GM12878 (cell line): ENCODE data around the gene CCDC150. TPM values are rescaled to one million over a fixed set of nuclear protein-coding genes. Genes with fewer than 3 reads are reported as not detected.

Source experiments
- ATAC-seq: fragments of 200-7000 bp; cut with Tn5 transposase; 3 replicates; pipeline ENCODE4 v1.9.1; 2020; ENCODE audit warnings: mild to moderate bottlenecking, moderate library complexity
- BruUV-seq: library from RNA; stranded (reverse); fragments of 400-500 nt; replicated peaks from 2 replicates; lab custom pipeline; 2021; lab: Mats Ljungman, UMichigan
- CTCF ChIA-PET: fragments of 300-600 bp; sonication (Branson Sonifier 250); formaldehyde crosslinking; extraction: SDS; loops from one replicate; lab custom pipeline; 2021; ENCODE audit warnings: inconsistent platforms; lab: Yijun Ruan, JAX
- POLR2A ChIA-PET: fragments of 350-600 bp; formaldehyde crosslinking; extraction: SDS; loops from one replicate; lab custom pipeline; 2021; ENCODE audit warnings: inconsistent platforms; lab: Charles Lee
- RAD21 ChIA-PET: fragments of 300-600 bp; sonication (Branson Sonifier 250); formaldehyde crosslinking; loops from one replicate; lab custom pipeline; 2023; ENCODE audit warnings: antibody characterized with exemption; ENCODE audit not compliant: unreplicated experiment; lab: Charles Lee
- SMC1A ChIA-PET: fragments of 300-600 bp; sonication (Branson Sonifier 250); formaldehyde crosslinking; loops from one replicate; lab custom pipeline; 2023; ENCODE audit not compliant: unreplicated experiment, uncharacterized antibody; lab: Charles Lee
- DNase-seq: peaks from one replicate; pipeline ENCODE4 v3.0.0-alpha.2; 2011; ENCODE audit warnings: low read depth, low spot score
- FAIRE-seq: peaks from 3 replicates; lab custom pipeline; 2011; peaks lifted over from hg19 to GRCh38; lab: Jason Lieb, UNC
- H2AFZ ChIP-seq: 2 replicates; pipeline ENCODE4 v1.6.0; 2011; ENCODE audit warnings: low read depth, low read length, control low read depth; ENCODE audit not compliant: control insufficient read depth
- H3K27ac ChIP-seq: 2 replicates; pipeline ENCODE4 v1.5.1; 2011; ENCODE audit warnings: control low read depth; ENCODE audit not compliant: control insufficient read depth, insufficient read depth
- H3K27me3 ChIP-seq, 2 experiments: replicated peaks in 1 of 2; 2 replicates each; pipeline versions ENCODE4 v1.6.0 to v1.6.1; 2011; ENCODE audit warnings: low read length in 1 of 2; ENCODE audit not compliant: control insufficient read depth in 2 of 2, insufficient read depth in 2 of 2
- H3K36me3 ChIP-seq, 2 experiments: 2 replicates each; pipeline ENCODE4 v1.5.1; 2011; ENCODE audit warnings: low read length in 1 of 2; ENCODE audit not compliant: control insufficient read depth in 2 of 2, insufficient read depth in 2 of 2
- H3K4me1 ChIP-seq: 2 replicates; pipeline ENCODE4 v1.6.1; 2011; ENCODE audit warnings: mild to moderate bottlenecking, low read length, moderate library complexity, mixed read lengths; ENCODE audit not compliant: control insufficient read depth, insufficient read depth
- H3K4me2 ChIP-seq: 2 replicates; pipeline ENCODE4 v1.6.0; 2011; ENCODE audit warnings: control low read depth; ENCODE audit not compliant: control insufficient read depth, insufficient read depth
- H3K4me3 ChIP-seq: fragments of 200-600 bp; sonication (generic); 2 replicates; pipeline ENCODE4 v1.5.1; 2016
- H3K79me2 ChIP-seq: 2 replicates; pipeline ENCODE4 v1.6.0; 2011; ENCODE audit warnings: low read length; ENCODE audit not compliant: control insufficient read depth, insufficient read depth
- H3K9ac ChIP-seq: 2 replicates; pipeline ENCODE4 v1.8.0; 2011; ENCODE audit warnings: low read length, control low read depth, mixed read lengths; ENCODE audit not compliant: control insufficient read depth, insufficient read depth
- H3K9me3 ChIP-seq: replicated peaks from 3 replicates; pipeline ENCODE4 v1.5.1; 2011; ENCODE audit warnings: mild to moderate bottlenecking, low read length; ENCODE audit not compliant: control insufficient read depth, insufficient read depth
- H4K20me1 ChIP-seq: 2 replicates; pipeline ENCODE4 v1.6.0; 2011; ENCODE audit not compliant: control insufficient read depth, insufficient read depth
- ESRRA ChIP-seq: IDR thresholded peaks from 2 replicates; pipeline ENCODE4 v1.6.1; 2012; ENCODE audit warnings: mild to moderate bottlenecking, low read length, improper control_type of control experiment
- JUND ChIP-seq: IDR thresholded peaks from 2 replicates; pipeline ENCODE4 v1.6.1; 2012; ENCODE audit warnings: low read depth, mild to moderate bottlenecking, low read length, improper control_type of control experiment, moderate library complexity
- NFYB ChIP-seq: IDR thresholded peaks from 2 replicates; pipeline ENCODE4 v1.6.1; 2011; ENCODE audit warnings: low read depth, mild to moderate bottlenecking, low read length, improper control_type of control experiment, moderate library complexity; ENCODE audit not compliant: insufficient read depth
- TCF7 ChIP-seq: IDR thresholded peaks from 2 replicates; pipeline ENCODE4 v1.6.1; 2014; ENCODE audit warnings: antibody characterized with exemption, borderline replicate concordance
- WGBS: methylation state at CpG from one replicate; pipeline ENCODE4 v1.1.6; 2016; ENCODE audit warnings: low lambda C conversion rate; ENCODE audit not compliant: insufficient replicate concordance, insufficient coverage; ENCODE audit errors: missing lambda C conversion rate; 5-methylcytosine and 5-hydroxymethylcytosine counted together
- in situ Hi-C: fragments of 300-500 bp; cut with MboI; formaldehyde crosslinking; loops from 9 replicates; pipeline ENCODE4 v1.14.3; 2018; ENCODE audit warnings: mixed read lengths
- intact Hi-C: fragments of 100-400 bp; cut with micrococcal nuclease; formaldehyde crosslinking; loops from one replicate; pipeline ENCODE4 v1.14.2; 2022; ENCODE audit not compliant: unreplicated experiment
- polyA plus RNA-seq, 11 experiments: library from polyadenylated mRNA; depleted of rRNA in 4 of 11; unstranded in 6 of 11; stranded (reverse) in 5 of 11; fragments of >200 nt; fragmentation: Nextera tagmentation in 4 of 11; fragmentation: Illumina TruSeq in 1 of 11; extraction: Ambion mirVana in 4 of 11; extraction: Trizol in 1 of 11; gene quantifications; 1 replicate in 1 of 11; 2 replicates in 10 of 11; pipeline versions ENCODE4 v1.2.1 to v1.2.3, GENCODE V29; 2011 to 2016; ENCODE audit warnings: inconsistent platforms in 2 of 11, missing spikeins in 2 of 11, low read depth in 1 of 11
- total RNA-seq, 4 experiments: library from RNA; depleted of rRNA in 3 of 4; stranded (reverse); fragments of >200 nt in 3 of 4; fragmentation: Illumina TruSeq in 1 of 4; extraction: Trizol in 1 of 4; gene quantifications; 2 replicates each; pipeline versions ENCODE4 v1.2.1 to v1.2.3, GENCODE V29; 2013 to 2021

CCDC150 gene
- total and polyA plus RNA-seq, 10 of the 15 experiments (the other 5 are each of a cell fraction or from before 2014, with no cell fraction given) = 11.6 to 27.7 (median 19.6) TPM

GRCh38 chr2:196594158-196594557 lies 45.4 kb upstream of the CCDC150 start:
- H4K20me1 ChIP-seq = no peaks in the 10 kb centered on the region
- ChIA-PET POLR2A (no interaction called here), SMC1A (no interaction called here), RAD21 (no interaction called here), CTCF (interaction anchor here (1.4 to 1.9 kb wide), 2 partner anchors 16 to 141 kb away, joined by 4 read pairs; no protein-coding TSS in a partner anchor)
- no peaks in the 10 kb centered on the region for H3K9me3 ChIP-seq
- in situ Hi-C loops (no loop called here), intact Hi-C loops (no loop called here)
- H3K4me3 ChIP-seq = no peak overlapping the region
- TF ChIP-seq JUND = no peak
- FAIRE-seq (no peak), ATAC-seq (no peak), DNase-seq (no peak)
- H3K9ac ChIP-seq = no peak overlapping the region
- no peak overlapping the region for H3K4me2 ChIP-seq
- WGBS = 90% methylated on average over 6 of the region's 6 CpGs
- no peak overlapping the region for H2AFZ ChIP-seq
- no peaks in the 10 kb centered on the region for H3K36me3 ChIP-seq
- H3K27ac ChIP-seq = no peak overlapping the region
- peaks cover 4% of the 10 kb centered on the region for H3K4me1 ChIP-seq
- no TSS peak for BruUV-seq
- H3K79me2 ChIP-seq = no peaks in the 10 kb centered on the region
- peaks cover 4 to 14% of the 10 kb centered on the region in 2 experiments for H3K27me3 ChIP-seq

GRCh38 chr2:196597531-196597930 lies 42.0 kb upstream of the CCDC150 start:
- POLR2A ChIA-PET = no interaction called here
- Histone ChIP-seq H2AFZ (no peak overlapping the region), H3K79me2 (no peaks in the 10 kb centered on the region), H3K27ac (no peak overlapping the region), H4K20me1 (no peaks in the 10 kb centered on the region), H3K36me3 (no peaks in the 10 kb centered on the region), H3K9ac (no peak overlapping the region), H3K4me3 (no peak overlapping the region), H3K4me1 (peaks cover 4% of the 10 kb centered on the region), H3K9me3 (no peaks in the 10 kb centered on the region), H3K27me3 (peaks cover 3 to 5% of the 10 kb centered on the region in 2 experiments; a peak in 3 of 4 replicates), H3K4me2 (no peak overlapping the region)
- BruUV-seq = no TSS peak
- no peak for TF ChIP-seq NFYB
- TF ChIP-seq ESRRA = no peak
- no peak for TF ChIP-seq TCF7
- RAD21 ChIA-PET = no interaction called here
- CTCF ChIA-PET = no interaction called here
- SMC1A ChIA-PET = interaction anchor here (0.5 kb wide), 1 partner anchor 12 kb away, joined by 3 read pairs; no protein-coding TSS in a partner anchor
- in situ Hi-C loops (no loop called here), intact Hi-C loops (no loop called here)
- WGBS = 56% methylated on average over 6 of the region's 6 CpGs
- no peak for DNase-seq
- FAIRE-seq = no peak
- no peak for ATAC-seq
